GM04504 (cell line): ENCODE data around the gene PCSK5.
A peak's percentile ranks its signal among the peaks of the same experiment; 100 is the strongest.
"Not testable (repeated sequence)": the region's sequence is repeated elsewhere in the genome, so short reads cannot be mapped to it uniquely, and the experiment has no call there.

Source experiments
- DNase-seq: peaks from one replicate; pipeline ENCODE4 v3.0.0-alpha.2; 2012; ENCODE audit warnings: low read depth

Gene PCSK5

DNA sequence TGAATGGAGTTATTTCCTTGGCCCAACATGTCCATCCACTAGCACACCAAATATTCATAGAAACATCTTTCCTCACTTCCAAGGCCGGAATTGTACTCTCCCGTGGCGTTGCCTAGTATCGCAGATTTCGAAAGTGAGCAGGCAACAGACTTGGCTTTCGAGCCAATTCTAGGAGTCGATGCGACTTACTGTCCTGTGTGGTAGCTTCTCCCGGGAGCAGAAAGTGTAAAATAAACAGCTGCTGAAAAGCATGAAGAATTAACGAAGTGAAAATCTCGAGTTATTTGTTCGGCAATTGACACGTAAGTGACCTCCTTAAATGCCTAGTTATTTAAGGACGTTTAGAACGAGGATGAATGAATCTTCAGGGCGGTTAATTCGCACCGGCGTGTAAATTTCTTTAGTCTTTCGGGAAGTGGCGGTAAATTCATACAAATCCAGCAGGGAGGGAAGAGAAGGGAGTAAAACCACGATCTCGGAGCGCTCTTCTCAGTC, 449 bp upstream of the PCSK5 start:
- DNase-seq: peak; percentile 24

DNA sequence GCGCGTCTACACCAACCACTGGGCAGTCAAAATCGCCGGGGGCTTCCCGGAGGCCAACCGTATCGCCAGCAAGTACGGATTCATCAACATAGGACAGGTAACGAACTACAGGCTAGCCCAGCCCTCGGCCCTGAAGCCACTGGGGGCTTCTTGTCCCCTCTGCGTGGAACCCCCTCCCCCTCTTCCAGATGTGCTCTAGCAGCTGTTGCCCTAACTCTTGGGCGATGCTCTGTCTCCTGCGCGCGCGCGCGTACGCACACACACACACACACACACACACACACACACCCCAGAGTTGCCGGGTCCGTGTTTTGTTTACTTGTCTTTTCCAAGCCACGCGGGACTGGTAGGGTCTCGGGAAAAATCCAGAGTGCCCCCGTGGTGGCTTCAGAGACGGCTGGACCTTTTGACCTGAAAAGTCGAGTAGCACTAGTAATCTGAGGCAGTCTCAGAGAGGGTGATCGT, 836 bp downstream of the PCSK5 start:
- DNase-seq: no peak

DNA sequence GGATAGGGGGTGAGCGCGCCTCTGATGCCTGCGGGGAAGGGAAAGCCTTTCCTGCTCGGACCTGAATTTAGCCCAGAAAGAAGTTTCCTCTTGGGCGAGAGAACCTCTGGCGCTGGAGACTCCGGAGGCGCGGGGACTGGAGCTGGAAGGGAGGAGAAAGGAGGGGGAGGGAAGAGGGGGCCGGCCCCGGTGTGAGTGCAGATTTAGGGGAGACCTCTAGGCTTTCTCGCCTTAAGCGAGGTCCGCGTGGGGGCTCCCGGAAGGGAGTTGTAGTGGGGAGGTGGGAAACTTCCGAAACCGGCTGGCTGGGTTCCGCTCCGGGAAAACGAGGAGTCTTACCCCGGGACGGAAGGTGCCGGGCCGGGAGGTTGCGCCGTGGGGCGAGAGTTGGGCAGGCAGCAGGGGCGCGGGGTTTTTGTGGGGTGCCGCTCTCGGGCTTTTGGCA, 1.3 kb downstream of the PCSK5 start:
- no peak for DNase-seq

GRCh38 chr9:75892216-75892911, 1.9 kb downstream of the PCSK5 start:
- DNase-seq: no peak

GRCh38 chr9:75893106-75893505, 2.6 kb downstream of the PCSK5 start:
- no peak for DNase-seq

- DNase-seq: no peak
These were observed 4.1 kb downstream of the PCSK5 start for GRCh38 chr9:75894566-75894965.

- no peak for DNase-seq
These were observed 4.6 kb downstream of the PCSK5 start for GRCh38 chr9:75895112-75895511.

DNA sequence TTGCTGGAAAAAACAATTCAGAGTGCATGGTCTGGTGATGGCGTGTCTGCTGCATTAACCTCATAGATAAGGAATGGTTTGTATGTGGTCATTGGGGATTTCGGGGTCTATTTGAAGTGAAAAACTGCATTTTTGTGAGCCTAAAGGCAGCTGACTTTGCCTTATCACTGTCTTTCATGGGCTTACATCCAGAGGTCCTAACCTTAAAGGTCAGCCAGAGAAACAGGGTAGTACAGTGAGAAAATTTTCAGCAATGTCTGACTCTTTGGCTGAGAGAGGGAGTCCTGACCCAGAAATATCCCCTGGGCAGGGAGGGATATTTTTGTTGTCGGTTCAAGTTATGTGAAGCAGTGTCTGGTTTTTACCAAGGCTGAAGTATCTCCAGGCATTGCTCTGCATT, 5.7 kb downstream of the PCSK5 start:
- DNase-seq: no peak

GRCh38 chr9:75900893-75901524, 10.5 kb downstream of the PCSK5 start:
- DNase-seq: not testable (repeated sequence)

DNA sequence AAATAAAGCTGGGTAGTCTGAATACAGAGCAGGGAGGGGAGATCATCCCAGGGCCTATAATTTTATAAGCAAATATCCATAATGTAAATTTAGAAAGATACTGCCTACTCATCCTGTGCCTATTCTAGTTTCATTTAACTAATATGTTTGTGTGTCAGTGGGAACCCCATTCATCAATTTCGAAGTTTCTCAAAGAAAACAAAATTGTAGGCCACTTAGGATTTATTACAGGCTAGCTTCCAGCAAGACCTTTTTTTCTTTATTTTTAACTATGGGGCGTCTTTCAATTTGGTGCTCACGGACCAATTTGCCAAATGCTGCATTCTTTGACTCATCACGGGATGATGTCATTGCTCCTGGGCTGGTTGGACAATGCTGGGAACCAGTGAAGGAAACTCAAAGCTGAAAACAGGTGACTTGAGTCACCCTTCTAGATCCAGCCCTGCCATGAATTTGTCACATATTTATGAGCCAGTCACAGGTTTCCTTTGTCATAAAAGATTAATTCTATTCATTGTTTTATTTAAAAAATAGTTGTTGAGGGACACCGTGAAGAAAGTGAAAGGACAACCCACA, 13.4 kb downstream of the PCSK5 start:
- DNase-seq: no peak

DNA sequence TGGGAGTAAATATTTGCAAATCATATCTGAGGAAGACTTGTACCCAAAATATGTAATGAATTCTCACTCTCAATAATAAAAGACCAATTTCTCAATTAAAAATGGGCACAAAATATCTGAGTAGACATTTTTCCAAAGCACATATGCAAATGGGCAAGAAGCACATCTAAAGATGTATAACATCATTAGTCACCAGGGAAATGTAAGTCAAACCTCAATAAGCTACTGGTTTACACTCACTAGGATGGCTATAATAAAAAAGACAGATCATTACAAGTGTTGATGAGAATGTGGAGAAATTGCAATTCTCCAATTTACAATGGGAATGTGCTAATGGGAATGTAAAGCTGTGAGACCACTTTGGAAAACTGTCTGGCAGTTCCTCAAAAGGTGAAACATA, 13.9 kb downstream of the PCSK5 start:
- no peak for DNase-seq

- no peak for DNase-seq
These were observed 16.1 kb downstream of the PCSK5 start for GRCh38 chr9:75906531-75906930.

DNA sequence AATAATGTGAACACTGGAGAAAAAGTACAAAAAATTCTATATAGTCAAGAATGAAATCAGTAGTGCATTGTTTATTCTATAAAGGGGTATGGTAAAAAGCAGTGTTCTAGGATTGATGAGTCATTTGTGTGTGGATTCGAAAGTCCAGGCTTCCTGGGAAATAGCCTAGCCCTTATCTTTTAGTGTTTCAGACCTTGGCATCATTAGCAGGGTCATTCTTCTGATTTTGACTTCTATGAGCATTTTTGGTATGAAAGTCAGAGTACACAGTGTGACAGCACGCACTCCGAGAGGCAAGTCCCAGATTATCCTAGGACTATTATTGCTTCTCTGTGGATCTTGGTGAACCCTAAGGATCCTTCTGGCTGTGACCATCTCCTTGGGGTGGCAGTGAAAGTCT, 16.9 kb downstream of the PCSK5 start:
- no peak for DNase-seq

GRCh38 chr9:75907923-75908322, 17.4 kb downstream of the PCSK5 start:
- no peak for DNase-seq

- DNase-seq: no peak
These were observed 19.3 kb downstream of the PCSK5 start for GRCh38 chr9:75909776-75910175.

DNA sequence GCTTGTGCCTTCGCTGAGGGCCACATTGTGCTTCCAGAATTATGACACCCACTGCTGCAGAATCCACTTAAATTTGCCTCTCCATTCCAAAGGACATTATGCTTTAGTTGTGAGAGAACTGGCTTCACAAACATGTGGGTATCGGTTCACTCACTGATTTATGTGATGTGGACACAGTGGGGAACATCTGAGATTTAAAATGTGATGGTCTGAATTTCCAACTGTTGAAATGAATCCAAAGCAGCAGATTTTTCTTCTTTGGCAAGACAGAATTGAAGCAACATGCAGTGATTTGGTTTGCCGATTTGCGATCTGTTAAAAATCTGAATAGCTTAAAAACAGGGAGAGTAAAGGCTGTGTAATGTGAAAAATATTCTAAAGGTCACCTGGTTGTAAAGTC, 20.3 kb downstream of the PCSK5 start:
- no peak for DNase-seq

DNA sequence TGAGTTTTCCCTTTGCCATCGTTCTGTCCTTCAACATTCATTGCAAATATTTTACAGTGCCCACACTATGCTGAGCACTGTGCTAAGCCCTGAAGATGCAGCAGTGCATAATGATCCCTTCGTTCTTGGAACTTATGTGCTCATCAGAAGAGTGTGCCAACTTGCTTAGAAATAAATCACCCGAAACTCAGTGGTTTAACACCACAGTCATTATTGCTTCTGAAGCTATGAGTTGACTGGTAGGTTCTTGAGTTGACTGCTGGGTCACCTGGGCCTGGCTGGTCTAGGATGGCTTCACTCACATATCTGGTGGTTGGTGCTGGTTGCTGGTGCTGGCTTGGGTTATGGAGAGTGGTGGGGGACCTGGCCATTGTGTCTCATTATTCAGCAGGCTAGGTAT, 20.9 kb downstream of the PCSK5 start:
- DNase-seq: no peak

DNA sequence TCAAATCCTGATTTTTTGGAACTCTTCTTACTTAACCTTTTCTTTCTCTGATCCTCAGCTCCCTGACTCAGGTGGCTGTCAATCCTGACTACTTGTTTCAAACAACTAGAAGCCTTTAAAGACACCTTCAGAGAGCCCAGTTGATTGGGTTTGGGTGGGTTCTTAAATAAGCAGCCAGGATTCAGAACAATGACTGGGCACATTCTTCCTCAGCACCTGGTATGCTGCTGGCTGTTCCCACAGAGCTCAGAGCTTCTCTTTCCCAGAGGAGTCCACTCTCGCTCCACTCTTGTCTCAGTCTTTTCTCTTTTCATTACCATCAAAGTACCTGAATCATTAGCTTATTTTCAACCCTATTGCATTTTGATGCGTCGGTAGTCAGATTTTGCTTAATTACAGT, 22.5 kb downstream of the PCSK5 start:
- DNase-seq: no peak

DNA sequence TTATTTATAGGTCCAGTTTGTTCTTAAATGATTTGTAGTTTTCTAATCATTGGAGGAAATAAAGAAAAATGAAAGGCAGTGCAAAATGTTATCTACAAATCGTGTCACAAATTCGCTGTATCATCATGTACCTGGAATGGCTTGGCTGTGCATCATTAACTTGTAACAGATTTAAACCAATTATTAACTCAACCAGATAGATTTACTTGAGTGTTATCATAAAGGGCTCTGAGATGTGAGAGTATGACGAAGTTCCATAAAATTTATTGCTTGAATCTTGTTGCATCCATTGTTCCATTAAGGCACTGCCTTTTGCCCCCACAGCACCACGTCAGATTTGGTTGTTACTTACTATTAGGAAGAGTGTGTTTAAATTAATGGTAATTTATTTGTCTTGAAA, 23.5 kb downstream of the PCSK5 start:
- no peak for DNase-seq

DNA sequence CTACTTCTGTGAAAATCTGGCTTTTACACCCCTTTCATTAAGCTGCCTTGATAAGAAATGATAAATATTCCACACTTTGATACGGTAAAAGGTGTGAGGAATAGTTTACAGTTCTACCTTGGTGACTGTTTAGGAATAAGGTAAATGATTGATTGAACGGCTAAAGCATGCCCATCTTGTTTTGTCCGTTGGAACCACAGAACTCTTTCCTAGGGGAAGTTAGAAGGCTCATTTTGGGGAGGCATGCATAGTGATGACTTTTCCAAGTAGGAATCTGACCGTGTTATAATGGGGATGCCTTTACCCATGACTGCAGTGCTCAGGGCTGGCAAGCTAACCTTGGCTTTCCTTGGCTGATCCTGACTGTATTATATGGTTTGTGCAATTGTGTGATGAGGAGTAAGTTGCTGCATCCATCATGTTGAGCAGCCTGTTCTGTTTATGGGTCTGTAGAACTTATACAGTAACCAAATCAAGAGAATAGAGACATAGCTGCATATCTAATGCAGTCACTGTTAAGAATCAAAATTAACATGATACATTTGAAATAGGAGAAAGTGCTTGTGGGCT, 24.5 kb downstream of the PCSK5 start:
- no peak for DNase-seq

DNA sequence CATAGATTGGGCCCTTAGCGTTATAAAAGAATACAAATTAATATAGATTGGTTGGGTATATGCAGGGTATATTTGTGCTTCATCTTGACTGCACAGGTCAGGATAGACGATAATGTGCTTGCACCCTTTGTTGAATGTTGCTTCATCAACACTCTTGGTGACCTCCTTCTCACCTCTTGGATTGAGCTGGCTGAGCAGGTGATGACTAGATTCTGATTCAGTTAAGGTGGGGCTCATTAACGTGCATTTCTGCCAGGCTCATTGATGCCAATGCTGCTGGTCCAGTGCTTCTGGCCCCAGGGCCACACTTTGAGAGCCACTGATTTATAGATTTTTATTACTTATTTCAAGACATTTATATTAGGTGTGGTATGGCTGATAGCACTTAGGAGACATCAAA, 27.7 kb downstream of the PCSK5 start:
- no peak for DNase-seq

- DNase-seq: no peak
These were observed 28.4 kb downstream of the PCSK5 start for GRCh38 chr9:75918909-75919308.
